H9 (cell line): ENCODE measurements around the gene NT5C3A. TPM values are rescaled to one million over a fixed set of nuclear protein-coding genes. Genes with fewer than 3 reads are reported as not detected.
"Not testable (repeated sequence)": the region's sequence is repeated elsewhere in the genome, so short reads cannot be mapped to it uniquely, and the experiment has no call there.

Source experiments
- DNase-seq: peaks from one replicate; pipeline ENCODE4 v3.0.0-alpha.2; 2017
- H2AFZ ChIP-seq: one replicate; pipeline ENCODE4 v1.6.1; 2013; ENCODE audit warnings: mild to moderate bottlenecking, low read length, control low read depth, moderate library complexity
- H2AK5ac ChIP-seq: 2 replicates; pipeline ENCODE4 v1.6.1; 2013; ENCODE audit warnings: low read length, control low read depth, mixed read lengths; ENCODE audit not compliant: insufficient read length
- H2BK120ac ChIP-seq: one replicate; pipeline ENCODE4 v1.6.1; 2013; ENCODE audit warnings: low read depth, mild to moderate bottlenecking, low read length, control low read depth, inconsistent platforms; ENCODE audit not compliant: poor library complexity, severe bottlenecking
- H2BK12ac ChIP-seq: 2 replicates; pipeline ENCODE4 v1.6.1; 2013; ENCODE audit warnings: low read length, control low read depth, mixed read lengths, low read depth; ENCODE audit not compliant: insufficient read length
- H2BK15ac ChIP-seq: 2 replicates; pipeline ENCODE4 v1.6.1; 2013; ENCODE audit warnings: low read depth, low read length, control low read depth
- H2BK20ac ChIP-seq: one replicate; pipeline ENCODE4 v1.6.1; 2013; ENCODE audit warnings: low read depth, mild to moderate bottlenecking, low read length, control low read depth, inconsistent platforms; ENCODE audit not compliant: poor library complexity, severe bottlenecking
- H2BK5ac ChIP-seq: 2 replicates; pipeline ENCODE4 v1.6.1; 2013; ENCODE audit warnings: low read length, control low read depth, mixed read lengths; ENCODE audit not compliant: insufficient read length
- H3K14ac ChIP-seq: 2 replicates; pipeline ENCODE4 v1.6.1; 2013; ENCODE audit warnings: low read length, control low read depth; ENCODE audit not compliant: insufficient read depth
- H3K18ac ChIP-seq: 2 replicates; pipeline ENCODE4 v1.6.1; 2013; ENCODE audit warnings: low read depth, mild to moderate bottlenecking, mixed read lengths, low read length, control low read depth; ENCODE audit not compliant: insufficient read length
- H3K23ac ChIP-seq: 2 replicates; pipeline ENCODE4 v1.6.1; 2013; ENCODE audit warnings: low read length, control low read depth, mixed read lengths, low read depth; ENCODE audit not compliant: insufficient read length
- H3K23me2 ChIP-seq: 2 replicates; pipeline ENCODE4 v1.6.1; 2013; ENCODE audit warnings: low read depth, mild to moderate bottlenecking, mixed read lengths, low read length, control low read depth; ENCODE audit not compliant: insufficient read length, poor library complexity, severe bottlenecking
- H3K27ac ChIP-seq: 2 replicates; pipeline ENCODE4 v1.5.1; 2013; ENCODE audit warnings: low read length, control low read depth, mixed read lengths, low read depth; ENCODE audit not compliant: insufficient read length
- H3K27me3 ChIP-seq: 2 replicates; pipeline ENCODE4 v1.6.1; 2013; ENCODE audit warnings: low read length, control low read depth, inconsistent platforms; ENCODE audit not compliant: insufficient read depth
- H3K4ac ChIP-seq: 2 replicates; pipeline ENCODE4 v1.6.1; 2013; ENCODE audit warnings: low read depth, mild to moderate bottlenecking, control low read depth, inconsistent platforms, low read length, moderate library complexity
- H3K4me1 ChIP-seq: 2 replicates; pipeline ENCODE4 v1.6.1; 2013; ENCODE audit warnings: low read length, control low read depth, inconsistent platforms; ENCODE audit not compliant: insufficient read depth
- H3K4me2 ChIP-seq: 2 replicates; pipeline ENCODE4 v1.6.1; 2013; ENCODE audit warnings: low read length, control low read depth, mixed read lengths; ENCODE audit not compliant: insufficient read length, insufficient read depth
- H3K56ac ChIP-seq: 2 replicates; pipeline ENCODE4 v1.6.1; 2013; ENCODE audit warnings: low read depth, mild to moderate bottlenecking, mixed read lengths, low read length, control low read depth; ENCODE audit not compliant: insufficient read length
- H3K79me1 ChIP-seq: 2 replicates; pipeline ENCODE4 v1.6.1; 2013; ENCODE audit warnings: low read depth, mild to moderate bottlenecking, moderate library complexity, low read length, control low read depth, inconsistent platforms; ENCODE audit not compliant: insufficient read depth, poor library complexity, severe bottlenecking
- H3K79me2 ChIP-seq: 2 replicates; pipeline ENCODE4 v1.6.1; 2013; ENCODE audit warnings: low read length, control low read depth, inconsistent platforms; ENCODE audit not compliant: insufficient read depth
- H3K9ac ChIP-seq: 2 replicates; pipeline ENCODE4 v1.6.1; 2013; ENCODE audit warnings: low read length, control low read depth, mixed read lengths; ENCODE audit not compliant: insufficient read length; ENCODE audit errors: extremely low read depth
- H3K9me3 ChIP-seq: one replicate; pipeline ENCODE4 v1.6.1; 2013; ENCODE audit warnings: low read depth, low read length, inconsistent platforms; ENCODE audit not compliant: control insufficient read depth
- H3T11ph ChIP-seq: one replicate; pipeline ENCODE4 v1.6.1; 2013; ENCODE audit warnings: mild to moderate bottlenecking, low read length, control low read depth, inconsistent platforms
- H4K20me1 ChIP-seq: one replicate; pipeline ENCODE4 v1.6.1; 2013; ENCODE audit not compliant: control insufficient read depth, insufficient read length, insufficient read depth
- H4K5ac ChIP-seq: 2 replicates; pipeline ENCODE4 v1.6.1; 2013; ENCODE audit warnings: low read depth, mild to moderate bottlenecking, mixed read lengths, low read length, control low read depth; ENCODE audit not compliant: insufficient read length
- H4K8ac ChIP-seq: replicated peaks from 2 replicates; pipeline ENCODE4 v1.6.1; 2013; ENCODE audit warnings: low read length, control low read depth, mixed read lengths, low read depth; ENCODE audit not compliant: insufficient read length
- H4K91ac ChIP-seq: 2 replicates; pipeline ENCODE4 v1.6.1; 2013; ENCODE audit warnings: low read depth, mild to moderate bottlenecking, moderate library complexity, mixed read lengths, low read length, control low read depth; ENCODE audit not compliant: insufficient read length
- H3K27ac Mint-ChIP-seq, 3 experiments: 2 replicates in 2 of 3; 3 replicates in 1 of 3; pipeline ENCODE4 v1.8.0; 2020 to 2021; ENCODE audit warnings: mixed read lengths in 3 of 3, mild to moderate bottlenecking in 1 of 3, moderate library complexity in 1 of 3
- H3K27me3 Mint-ChIP-seq: 2 replicates; pipeline ENCODE4 v1.8.0; 2021; ENCODE audit warnings: low read depth, mild to moderate bottlenecking, moderate library complexity, mixed read lengths
- H3K36me3 Mint-ChIP-seq, 3 experiments: 2 replicates in 2 of 3; 3 replicates in 1 of 3; pipeline ENCODE4 v1.8.0; 2020 to 2021; ENCODE audit warnings: low read depth in 3 of 3, mixed read lengths in 3 of 3; ENCODE audit not compliant: insufficient read depth in 1 of 3
- H3K4me1 Mint-ChIP-seq, 2 experiments: 2 replicates each; pipeline ENCODE4 v1.8.0; 2020; ENCODE audit warnings: mixed read lengths in 2 of 2
- H3K4me3 Mint-ChIP-seq, 2 experiments: 2 replicates in 1 of 2; 3 replicates in 1 of 2; pipeline ENCODE4 v1.8.0; 2020 to 2021; ENCODE audit warnings: mild to moderate bottlenecking in 2 of 2, mixed read lengths in 2 of 2, moderate library complexity in 1 of 2
- H3K9me3 Mint-ChIP-seq, 2 experiments: 2 replicates in 1 of 2; 3 replicates in 1 of 2; pipeline ENCODE4 v1.8.0; 2020; ENCODE audit warnings: mild to moderate bottlenecking in 2 of 2, mixed read lengths in 2 of 2, moderate library complexity in 1 of 2
- WGBS: extraction: QIAGEN DNeasy Blood & Tissue Kit; methylation state at CpG from one replicate; pipeline ENCODE4 v1.1.7; 2013; ENCODE audit warnings: missing lambda C conversion rate, low lambda C conversion rate, mixed read lengths; ENCODE audit not compliant: insufficient read length; ENCODE audit errors: extremely low coverage; 5-methylcytosine and 5-hydroxymethylcytosine counted together
- total RNA-seq: library from RNA; stranded (reverse); gene quantifications from 2 replicates; pipeline ENCODE4 v1.2.1, GENCODE V29; 2021

NT5C3A gene
- total RNA-seq, 1 experiment from 2014 or later = 22.1 TPM

DNA sequence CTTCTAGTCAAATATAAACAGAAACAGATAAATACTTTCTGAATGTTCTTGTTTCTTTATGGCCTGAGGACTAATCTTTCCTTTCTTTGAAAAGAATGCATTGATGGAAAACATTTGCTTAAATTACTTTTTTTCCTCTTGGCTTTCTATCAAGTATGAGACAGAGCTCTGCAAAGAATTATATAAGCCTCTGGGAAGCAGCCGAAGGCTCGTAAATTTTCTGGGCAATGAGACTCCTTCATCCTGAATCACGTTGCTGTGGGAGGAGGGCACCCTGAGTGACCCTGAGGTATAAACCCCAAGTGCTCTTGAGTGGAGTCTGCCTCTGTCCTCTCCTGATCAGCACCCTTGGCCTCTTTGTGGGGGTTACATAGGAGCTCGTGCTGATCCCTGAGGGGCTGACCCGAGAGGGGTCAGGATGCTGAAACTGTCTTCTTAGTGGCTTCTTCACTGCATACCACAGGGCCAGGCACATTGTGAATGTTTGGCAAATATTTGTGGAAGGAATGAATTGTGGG, 71.4 kb downstream of the NT5C3A start:
- H3K23ac ChIP-seq, H3K4me3 Mint-ChIP-seq, H3K27me3 ChIP-seq, H3K79me1 ChIP-seq, H3K9ac ChIP-seq, H4K5ac ChIP-seq, H2AK5ac ChIP-seq, H2BK15ac ChIP-seq, H3K4me1 Mint-ChIP-seq, H3K18ac ChIP-seq, H3K27ac ChIP-seq, DNase-seq, H3K79me2 ChIP-seq, H3K9me3 Mint-ChIP-seq, H3T11ph ChIP-seq, H3K27me3 Mint-ChIP-seq, H4K20me1 ChIP-seq, H3K4me1 ChIP-seq, H3K4ac ChIP-seq, H3K56ac ChIP-seq, H3K23me2 ChIP-seq, H3K9me3 ChIP-seq, H4K91ac ChIP-seq, H2BK120ac ChIP-seq, H2BK12ac ChIP-seq, H2BK20ac ChIP-seq, H3K14ac ChIP-seq, H3K4me2 ChIP-seq, H3K27ac Mint-ChIP-seq, H4K8ac ChIP-seq, H2BK5ac ChIP-seq, H2AFZ ChIP-seq, H3K36me3 Mint-ChIP-seq: not testable (repeated sequence)
- no CpG with 5 or more reads among the region's 5 CpGs for WGBS

DNA sequence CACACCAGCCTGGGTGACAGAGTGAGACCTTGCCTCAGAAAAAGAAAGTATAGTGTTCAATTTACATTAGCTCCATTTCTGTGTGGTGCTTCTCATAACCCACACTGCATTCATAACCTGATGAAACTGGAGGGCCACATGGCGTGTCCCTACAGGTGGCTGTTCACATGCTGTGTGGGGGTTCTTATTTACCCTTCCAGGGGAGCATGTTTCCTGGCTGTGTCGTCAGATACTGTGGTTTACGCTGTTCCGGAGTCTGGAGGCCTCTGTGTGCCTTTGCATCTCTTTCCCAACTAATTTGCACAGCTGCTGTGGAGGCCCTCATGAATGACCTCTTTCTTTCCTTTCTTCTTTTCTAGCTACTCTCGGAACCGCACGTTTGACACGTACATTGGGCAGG, 74.4 kb downstream of the NT5C3A start:
- H2AFZ ChIP-seq, DNase-seq, H3K27ac ChIP-seq, H4K5ac ChIP-seq, H3K27ac Mint-ChIP-seq, H3K79me2 ChIP-seq, H3K56ac ChIP-seq, H3K9me3 ChIP-seq, H3K36me3 Mint-ChIP-seq, H3K79me1 ChIP-seq, H4K8ac ChIP-seq, H2BK20ac ChIP-seq, H3K9ac ChIP-seq, H4K91ac ChIP-seq, H3K14ac ChIP-seq, H2AK5ac ChIP-seq, H3K23ac ChIP-seq, H3K9me3 Mint-ChIP-seq, H2BK15ac ChIP-seq, H3K23me2 ChIP-seq, H3K4me1 ChIP-seq, H3K27me3 Mint-ChIP-seq, H2BK5ac ChIP-seq, H2BK120ac ChIP-seq, H3K4me2 ChIP-seq, H3K27me3 ChIP-seq, H3K4me3 Mint-ChIP-seq, H2BK12ac ChIP-seq, H3K4ac ChIP-seq, H3K18ac ChIP-seq, H3T11ph ChIP-seq, H4K20me1 ChIP-seq, H3K4me1 Mint-ChIP-seq: not testable (repeated sequence)
- no CpG with 5 or more reads among the region's 8 CpGs for WGBS
